CD1c-positive myeloid dendritic cell (primary cell): ENCODE results near the gene SPG7.
A peak's percentile ranks its signal among the peaks of the same experiment; 100 is the strongest.

Experiments used
- DNase-seq: peaks from one replicate; pipeline ENCODE4 v3.0.0-alpha.2; 2016; ENCODE audit errors: extremely low spot score

SPG7 gene

DNA sequence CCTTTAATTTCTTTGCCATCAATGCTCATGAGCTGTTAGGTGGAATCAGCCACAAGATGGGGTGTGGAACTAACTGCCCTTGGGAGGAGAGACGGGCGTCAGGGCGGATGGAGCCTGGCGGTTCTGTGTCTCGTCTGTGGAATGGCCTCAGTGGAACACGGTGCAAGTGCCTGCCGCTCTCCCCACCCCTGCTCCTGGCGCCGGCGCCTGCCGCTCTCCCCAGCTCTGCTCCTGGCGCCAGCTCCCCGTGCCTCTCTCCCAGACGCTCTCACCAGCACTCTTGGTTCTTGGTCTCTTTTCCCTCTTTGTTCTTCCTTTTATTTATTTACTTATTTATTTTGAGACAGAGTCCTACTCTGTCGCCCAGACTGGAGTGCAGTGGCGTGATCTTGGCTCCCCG, 39.1 kb downstream of the SPG7 start:
- DNase-seq = no peak

DNA sequence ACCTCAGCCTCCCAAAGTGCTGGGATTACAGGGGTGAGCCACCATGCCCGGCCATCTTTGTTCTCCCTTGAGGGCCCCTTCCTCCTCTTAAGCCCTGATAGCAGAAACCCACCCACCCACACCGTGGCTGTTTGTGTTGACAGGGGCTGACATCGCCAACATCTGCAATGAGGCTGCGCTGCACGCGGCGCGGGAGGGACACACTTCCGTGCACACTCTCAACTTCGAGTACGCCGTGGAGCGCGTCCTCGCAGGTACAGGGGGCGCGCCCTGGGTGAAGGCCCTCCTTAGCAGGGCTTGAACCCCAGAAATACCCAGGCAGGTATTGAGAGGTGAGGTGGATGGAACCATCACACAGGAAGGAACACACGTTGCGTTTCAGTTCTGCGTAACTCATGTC, 39.7 kb downstream of the SPG7 start:
- no peak for DNase-seq

DNA sequence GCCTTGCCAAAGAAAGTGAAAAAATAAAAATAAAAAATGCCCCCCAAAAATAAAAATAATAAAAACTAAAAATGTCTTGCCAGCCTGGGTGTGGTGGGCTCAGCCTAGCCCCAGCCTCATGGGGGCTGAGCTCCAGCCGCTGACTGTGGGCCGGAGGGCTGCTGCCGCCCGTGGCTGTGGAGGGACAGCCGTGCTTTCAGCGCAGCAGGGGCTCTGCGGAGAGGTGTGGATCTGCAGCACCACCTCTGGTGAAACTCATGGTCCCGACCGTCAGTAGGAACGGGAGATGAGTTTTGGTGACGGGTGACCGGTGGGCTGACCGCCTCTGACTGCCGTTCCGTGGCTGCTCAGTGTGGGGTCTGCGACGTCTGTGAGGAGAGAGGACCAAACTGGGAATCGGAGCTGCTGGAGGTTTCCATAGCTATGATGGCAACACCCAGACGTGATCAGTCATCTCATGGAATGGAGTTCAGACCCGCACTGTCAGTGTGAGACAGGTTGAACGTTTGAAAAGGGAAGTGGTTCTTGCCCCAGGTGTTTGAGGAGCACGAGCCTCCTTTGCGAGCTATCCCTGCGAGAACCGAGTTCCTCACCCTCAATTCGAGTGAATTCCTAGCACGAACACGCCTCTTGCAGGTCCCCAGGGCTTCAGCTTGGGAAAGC, 40.3 kb downstream of the SPG7 start:
- no peak for DNase-seq

DNA sequence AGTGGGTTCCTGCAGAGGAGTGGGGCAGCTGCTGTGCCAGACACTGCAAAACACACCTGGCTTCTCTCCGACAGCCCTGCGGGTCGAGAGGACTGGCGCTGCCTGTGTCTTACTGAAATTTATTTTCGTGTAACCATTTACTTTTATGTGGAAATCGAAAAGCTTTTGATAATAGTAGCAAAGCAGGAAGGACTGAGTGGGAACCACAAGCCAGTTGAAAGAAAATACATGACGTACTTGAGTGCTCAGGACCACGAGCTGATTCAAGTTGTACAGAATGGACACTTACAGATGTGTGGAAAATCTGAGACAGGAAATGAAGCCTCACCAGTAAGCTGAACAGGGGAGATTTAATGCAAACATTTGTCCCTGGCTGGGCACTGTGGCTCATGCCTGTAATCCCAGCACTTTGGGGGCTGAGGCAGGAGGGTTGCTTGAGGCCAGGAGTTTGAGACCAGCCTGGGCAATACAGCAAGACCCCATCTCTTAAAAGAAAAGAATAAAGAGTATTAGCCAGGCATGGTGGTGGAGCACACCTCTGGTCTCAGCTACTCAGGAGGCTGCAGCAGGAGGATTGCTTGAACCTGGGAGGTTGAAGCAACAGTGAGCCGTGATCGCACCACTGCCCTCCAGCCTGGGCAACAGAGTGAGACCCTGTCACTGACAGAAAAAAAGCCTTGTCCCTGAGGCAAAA, 41.0 kb downstream of the SPG7 start:
- no peak for DNase-seq

DNA sequence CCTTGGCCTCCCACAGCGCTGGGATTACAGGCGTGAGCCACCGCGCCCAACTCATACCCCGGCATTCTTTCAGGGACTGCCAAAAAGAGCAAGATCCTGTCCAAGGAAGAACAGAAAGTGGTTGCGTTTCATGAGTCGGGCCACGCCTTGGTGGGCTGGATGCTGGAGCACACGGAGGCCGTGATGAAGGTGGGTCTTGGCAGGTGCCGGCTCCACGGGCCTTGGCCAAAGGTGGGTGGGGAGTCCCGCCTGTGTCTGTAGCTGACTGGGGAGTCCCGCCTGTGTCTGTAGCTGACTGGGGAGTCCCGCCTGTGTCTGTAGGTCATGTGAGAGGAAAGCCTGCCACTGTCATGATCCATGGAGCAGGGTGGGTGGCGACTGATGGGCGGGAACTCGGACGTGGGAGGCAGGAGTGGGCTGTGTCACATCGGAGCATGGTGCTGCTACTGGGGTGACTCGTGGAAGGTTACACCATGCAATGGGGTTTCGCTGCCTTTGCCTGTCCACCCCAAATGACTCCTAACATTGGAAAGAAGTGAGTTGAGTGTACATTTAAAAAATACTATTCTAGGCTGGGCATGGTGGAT, 42.3 kb downstream of the SPG7 start:
- no peak for DNase-seq

DNA sequence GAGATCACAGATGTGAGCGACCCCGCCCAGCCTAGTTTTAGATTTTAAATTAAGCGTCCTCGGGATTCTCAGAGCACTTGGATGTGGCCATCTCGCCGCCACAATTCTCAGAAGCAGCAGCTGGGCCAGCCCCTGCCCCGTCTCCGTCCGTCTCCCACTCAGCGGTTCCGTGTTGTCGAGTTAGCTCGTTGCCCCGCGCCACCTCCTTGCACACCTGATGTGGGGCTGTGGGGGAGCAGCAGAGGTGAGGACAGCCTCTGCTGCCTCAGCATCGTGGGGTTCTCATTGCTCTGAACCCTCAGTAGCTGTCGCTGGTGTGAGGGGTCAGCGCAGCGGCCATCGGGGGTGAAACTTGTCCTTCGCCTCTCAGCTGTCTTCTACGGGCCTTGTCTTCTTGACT, 44.1 kb downstream of the SPG7 start:
- DNase-seq = no peak

DNA sequence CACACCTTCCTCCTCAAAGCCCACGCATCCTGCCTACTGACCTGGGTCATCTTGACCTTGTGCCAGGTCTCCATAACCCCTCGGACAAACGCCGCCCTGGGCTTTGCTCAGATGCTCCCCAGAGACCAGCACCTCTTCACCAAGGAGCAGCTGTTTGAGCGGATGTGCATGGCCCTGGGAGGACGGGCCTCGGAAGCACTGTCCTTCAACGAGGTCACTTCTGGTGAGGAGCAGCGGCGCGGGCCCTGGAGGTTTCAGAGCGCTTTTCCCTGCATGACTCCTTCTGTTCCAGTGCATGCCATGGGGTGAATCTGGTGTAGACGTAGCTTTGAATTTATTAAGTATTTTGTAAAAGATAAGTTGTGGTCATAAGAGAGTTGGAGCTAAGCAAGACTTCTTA, 44.7 kb downstream of the SPG7 start:
- no peak for DNase-seq

DNA sequence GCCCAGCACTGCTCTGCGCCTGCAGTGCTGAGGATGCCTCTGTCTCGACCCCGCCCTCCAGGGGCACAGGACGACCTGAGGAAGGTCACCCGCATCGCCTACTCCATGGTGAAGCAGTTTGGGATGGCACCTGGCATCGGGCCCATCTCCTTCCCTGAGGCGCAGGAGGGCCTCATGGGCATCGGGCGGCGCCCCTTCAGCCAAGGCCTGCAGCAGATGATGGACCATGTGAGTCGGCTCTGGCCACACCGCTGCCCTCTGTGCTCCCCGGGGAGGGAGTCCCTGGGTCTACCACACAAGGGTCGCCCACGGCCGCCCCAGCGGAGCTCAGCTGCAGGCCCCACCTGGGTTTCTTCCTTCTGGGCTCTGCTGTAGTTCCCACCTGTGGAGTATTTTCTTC, 45.5 kb downstream of the SPG7 start:
- no peak for DNase-seq

DNA sequence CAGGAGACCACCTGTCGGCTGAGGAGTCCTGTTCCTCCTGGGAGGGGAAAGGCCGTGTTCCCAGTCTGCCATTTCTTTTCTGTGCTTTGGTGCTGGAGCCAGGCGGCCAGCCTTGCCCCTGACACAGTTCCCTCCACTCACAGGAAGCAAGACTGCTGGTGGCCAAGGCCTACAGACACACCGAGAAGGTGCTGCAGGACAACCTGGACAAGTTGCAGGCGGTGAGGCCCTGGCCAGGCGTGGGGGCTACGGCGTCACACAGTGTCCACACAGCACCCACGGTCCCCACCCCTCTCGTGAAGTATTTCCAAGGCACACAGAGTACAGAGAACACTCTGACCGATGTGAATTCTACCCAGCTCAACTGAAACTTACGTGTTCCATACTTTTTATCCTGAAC, 46.1 kb downstream of the SPG7 start:
- DNase-seq = no peak

DNA sequence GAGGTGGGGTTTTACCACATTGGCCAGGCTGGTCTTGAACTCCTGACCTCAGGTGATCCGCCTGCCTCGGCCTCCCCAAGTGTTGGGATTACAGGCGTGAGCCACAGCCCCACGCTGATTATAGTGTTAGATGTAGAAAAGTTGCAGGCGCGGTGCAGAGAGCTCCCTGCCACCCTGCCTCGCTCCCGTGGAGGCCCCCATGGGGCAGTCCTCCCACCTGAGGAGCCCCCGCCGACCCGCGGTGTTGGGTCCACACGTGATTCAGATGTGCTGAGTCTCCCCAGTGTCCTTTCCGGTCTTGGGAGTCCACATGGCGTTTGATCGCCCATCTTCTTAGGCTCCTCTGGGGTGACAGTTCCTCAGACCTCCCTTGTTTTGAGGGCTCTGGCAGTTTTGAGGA, 47.1 kb downstream of the SPG7 start:
- no peak for DNase-seq

DNA sequence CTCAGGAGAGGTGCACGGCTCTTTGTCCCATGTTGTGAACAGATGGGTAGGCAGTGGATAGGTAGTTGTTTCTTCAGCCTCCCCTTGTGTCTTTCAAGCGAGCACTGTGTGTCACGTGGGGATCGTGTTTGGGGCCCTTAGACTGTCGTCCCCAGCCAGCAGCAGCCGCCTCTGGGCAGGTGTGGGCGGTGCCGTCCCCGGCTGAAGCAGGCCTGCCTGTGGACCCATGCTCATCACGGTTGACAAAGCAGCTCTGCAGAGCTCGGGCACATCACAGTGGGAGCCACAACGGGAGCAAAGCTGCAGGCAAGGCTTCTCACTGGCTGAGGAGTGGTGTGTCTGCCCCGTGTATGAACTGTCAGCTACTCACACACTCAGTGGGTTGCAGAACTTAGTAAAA, 47.6 kb downstream of the SPG7 start:
- no peak for DNase-seq

DNA sequence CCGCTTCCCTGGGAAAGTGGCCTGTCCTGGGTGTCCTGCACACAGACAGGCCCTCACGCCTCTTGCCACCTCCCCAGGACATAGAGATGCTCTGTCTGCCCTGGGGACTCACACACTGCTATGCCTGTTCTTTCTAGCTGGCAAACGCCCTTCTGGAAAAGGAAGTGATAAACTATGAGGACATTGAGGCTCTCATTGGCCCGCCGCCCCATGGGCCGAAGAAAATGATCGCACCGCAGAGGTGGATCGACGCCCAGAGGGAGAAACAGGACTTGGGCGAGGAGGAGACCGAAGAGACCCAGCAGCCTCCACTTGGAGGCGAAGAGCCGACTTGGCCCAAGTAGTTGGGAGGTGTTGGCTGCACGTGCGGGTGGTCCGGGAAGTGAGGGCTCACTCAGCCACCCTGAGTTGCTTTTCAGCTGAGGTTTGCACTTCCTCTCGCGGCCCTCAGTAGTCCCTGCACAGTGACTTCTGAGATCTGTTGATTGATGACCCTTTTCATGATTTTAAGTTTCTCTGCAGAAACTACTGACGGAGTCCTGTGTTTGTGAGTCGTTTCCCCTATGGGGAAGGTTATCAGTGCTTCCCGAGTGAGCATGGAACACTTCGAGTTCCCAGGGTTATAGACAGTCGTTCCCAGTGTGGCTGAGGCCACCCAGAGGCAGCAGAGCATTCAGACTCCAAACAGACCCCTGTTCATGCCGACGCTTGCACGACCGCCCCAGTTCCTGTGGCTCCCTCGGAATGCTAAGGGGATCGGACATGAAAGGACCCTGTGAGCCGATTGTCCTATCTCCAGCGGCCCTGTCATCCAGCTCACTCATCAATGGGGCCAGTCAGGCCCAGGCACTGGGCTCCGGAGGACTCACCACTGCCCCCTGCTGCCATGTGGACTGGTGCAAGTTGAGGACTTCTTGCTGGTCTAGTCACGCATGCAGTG, 48.8 kb downstream of the SPG7 start:
- peak; percentile 75 for DNase-seq

DNA sequence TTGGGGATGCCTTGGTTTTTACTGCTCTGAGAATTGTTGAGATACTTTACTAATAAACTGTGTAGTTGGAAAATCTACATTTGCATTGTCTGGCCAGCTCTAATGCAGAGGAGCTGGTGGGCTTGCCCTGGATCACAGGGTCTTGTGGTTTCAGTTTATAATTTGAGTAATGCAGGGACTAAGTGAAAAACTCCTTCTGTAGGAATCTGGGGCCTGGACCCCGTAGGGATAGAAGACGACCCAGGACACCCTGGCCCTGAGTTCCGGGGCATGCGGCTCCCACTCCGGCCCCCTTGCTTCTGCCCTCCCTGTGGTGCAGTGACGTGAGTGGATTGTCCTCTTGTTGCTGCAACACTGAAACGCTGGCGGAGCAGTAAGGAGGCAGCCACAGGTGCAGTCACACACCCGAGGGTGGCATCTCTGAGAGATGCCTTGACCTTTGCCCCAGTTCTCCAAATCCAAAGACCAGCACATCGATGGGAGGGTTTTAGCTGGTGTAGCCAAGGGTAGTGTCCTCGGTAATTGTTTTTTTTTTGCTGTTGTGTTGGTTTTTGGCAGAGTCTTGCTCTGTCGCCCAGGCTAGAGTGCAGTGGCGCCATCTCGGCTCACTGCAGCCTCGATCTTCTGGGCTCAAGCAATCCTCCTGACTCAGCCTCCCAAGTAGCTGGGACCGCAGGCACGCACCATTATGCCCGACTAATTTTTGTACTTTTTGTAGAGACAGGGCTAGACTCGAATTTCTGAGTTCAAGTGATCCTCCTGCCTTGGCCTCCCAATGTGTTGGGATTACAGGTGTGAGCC, 49.7 kb downstream of the SPG7 start:
- DNase-seq = no peak

DNA sequence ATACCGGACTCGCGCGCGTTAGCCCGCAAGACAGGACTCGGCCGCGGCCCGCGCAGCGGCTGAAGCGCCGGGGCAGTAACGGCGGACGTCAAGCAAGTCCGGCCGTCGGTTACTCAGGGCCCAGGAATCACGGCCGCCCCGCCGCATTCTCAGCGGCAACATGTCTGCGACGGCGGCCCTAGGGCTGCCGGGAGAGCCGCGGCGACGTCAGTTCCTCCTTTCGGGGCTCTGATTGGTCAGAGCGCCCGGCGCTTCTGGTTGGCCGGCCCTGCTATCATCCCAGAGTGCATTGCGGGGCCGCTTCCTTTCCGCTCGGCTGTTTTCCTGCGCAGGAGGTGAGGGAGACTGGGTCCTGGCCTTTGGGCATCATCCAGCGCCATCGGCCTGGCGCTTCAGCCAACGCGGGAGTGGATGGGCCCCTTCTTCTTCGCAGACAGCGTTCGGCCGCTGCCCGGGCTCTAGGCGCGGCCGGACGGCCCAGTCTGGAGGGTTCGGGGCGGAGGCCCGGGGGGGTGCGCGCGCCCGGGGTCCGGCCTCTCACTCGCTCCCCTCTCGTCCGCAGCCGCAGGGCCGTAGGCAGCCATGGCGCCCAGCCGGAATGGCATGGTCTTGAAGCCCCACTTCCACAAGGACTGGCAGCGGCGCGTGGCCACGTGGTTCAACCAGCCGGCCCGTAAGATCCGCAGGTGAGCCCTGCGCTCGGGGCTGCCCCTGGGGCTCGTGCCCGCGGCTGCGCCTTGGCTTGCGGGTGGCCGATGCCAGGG, 52.4 kb downstream of the SPG7 start, which contains the start of gene RPL13:
Gene RPL13, plus strand, starts transcription at position 305 of the 764 bp plus-strand sequence. Its CDS starts 278 bp downstream, at position 583.
- DNase-seq = peak; percentile 98

DNA sequence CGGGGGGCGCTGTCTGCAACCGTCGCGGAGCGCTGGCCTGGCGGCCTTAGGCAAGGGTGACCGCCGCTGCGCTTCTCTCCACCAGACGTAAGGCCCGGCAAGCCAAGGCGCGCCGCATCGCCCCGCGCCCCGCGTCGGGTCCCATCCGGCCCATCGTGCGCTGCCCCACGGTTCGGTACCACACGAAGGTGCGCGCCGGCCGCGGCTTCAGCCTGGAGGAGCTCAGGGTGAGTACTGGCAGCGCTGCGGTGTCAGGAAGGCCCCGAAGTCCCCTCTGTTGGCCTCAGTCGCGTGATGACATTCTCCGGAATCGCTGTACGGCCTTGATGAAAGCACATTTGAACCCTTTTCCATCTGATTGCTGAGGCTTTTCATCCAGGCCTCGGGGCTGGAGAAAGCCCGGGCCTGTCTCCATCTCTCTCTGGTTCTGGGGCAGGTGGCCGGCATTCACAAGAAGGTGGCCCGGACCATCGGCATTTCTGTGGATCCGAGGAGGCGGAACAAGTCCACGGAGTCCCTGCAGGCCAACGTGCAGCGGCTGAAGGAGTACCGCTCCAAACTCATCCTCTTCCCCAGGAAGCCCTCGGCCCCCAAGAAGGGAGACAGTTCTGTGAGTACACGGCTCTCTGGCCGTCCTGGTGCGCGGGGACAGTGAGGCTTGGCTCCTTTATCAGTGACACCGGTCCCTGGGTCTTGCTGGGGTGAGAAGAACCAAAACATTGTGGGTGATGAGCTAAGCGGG, 53.1 kb downstream of the SPG7 start:
- no peak for DNase-seq

DNA sequence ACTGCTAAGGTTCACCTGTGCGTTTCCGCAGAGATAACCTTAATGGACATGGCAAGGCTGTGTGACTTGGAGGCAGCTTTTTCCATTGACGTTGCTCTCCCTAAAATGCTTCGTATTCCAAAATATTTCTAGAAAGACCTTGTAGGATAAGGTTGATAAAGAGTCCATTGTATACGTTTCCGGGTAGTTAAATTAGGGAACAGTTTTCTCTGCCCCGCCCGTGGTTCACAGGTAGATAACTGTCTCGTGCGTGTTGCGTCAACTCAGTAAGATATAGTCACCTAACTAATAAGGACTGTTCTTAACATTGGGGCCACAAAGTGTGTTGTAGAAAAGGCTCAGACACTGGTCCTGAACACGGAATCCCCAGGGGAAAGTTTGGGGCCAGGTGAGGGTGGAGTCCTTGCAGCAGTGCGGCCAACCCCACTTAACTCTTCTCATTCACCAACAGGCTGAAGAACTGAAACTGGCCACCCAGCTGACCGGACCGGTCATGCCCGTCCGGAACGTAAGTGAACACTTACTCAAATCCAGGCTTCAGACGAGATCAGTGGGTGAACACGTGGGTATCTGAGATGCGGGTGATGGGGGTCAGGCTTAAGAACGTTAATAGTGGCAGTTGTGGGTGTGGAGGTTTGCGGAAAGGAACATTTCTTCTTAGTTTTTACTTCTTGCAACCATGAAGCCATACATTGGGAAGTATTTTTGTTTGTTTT, 53.8 kb downstream of the SPG7 start:
- no peak for DNase-seq

DNA sequence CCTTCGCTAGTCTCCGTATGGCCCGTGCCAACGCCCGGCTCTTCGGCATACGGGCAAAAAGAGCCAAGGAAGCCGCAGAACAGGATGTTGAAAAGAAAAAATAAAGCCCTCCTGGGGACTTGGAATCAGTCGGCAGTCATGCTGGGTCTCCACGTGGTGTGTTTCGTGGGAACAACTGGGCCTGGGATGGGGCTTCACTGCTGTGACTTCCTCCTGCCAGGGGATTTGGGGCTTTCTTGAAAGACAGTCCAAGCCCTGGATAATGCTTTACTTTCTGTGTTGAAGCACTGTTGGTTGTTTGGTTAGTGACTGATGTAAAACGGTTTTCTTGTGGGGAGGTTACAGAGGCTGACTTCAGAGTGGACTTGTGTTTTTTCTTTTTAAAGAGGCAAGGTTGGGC, 54.7 kb downstream of the SPG7 start:
- no peak for DNase-seq

DNA sequence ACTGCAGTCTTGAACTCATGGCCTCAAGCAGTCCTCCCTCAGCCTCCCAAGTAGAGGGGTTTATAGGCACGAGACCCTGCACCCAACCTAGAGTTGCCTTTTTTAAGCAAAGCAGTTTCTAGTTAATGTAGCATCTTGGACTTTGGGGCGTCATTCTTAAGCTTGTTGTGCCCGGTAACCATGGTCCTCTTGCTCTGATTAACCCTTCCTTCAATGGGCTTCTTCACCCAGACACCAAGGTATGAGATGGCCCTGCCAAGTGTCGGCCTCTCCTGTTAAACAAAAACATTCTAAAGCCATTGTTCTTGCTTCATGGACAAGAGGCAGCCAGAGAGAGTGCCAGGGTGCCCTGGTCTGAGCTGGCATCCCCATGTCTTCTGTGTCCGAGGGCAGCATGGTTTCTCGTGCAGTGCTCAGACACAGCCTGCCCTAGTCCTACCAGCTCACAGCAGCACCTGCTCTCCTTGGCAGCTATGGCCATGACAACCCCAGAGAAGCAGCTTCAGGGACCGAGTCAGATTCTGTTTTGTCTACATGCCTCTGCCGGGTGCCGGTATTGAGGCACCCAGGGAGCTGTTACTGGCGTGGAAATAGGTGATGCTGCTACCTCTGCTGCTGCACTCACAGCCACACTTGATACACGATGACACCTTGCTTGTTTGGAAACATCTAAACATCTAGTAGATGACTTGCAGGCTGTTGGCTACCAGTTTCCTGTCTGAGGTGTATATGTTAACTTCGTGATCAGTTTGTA, 55.6 kb downstream of the SPG7 start:
- no peak for DNase-seq
